OCI-LY1 (cell line): ENCODE measurements around the gene TNS3.

Source experiments
- CTCF ChIP-seq: fragments of 200-600 bp; sonication (generic), shearing (Covaris generic); IDR thresholded peaks from 2 replicates; pipeline ENCODE4 v1.5.1; 2017; ENCODE audit warnings: mild to moderate bottlenecking, antibody characterized with exemption, low read length, moderate library complexity, mixed read lengths
- EZH2 ChIP-seq: fragments of 200-600 bp; sonication (generic), shearing (Covaris generic); IDR thresholded peaks from 2 replicates; pipeline ENCODE4 v1.8.0; 2017; ENCODE audit warnings: borderline replicate concordance, mixed run types, mild to moderate bottlenecking, antibody characterized with exemption, low read length, moderate library complexity, mixed read lengths

GRCh38 chr7:47568056-47568455 is 13.9 kb downstream of the TNS3 start:
- TF ChIP-seq CTCF (no peak), EZH2 (no peak)
